AG08395 (cell line): ENCODE data around the gene OR5K3.
"Not testable (repeated sequence)": the region's sequence is repeated elsewhere in the genome, so short reads cannot be mapped to it uniquely, and the experiment has no call there.

ENCODE experiments used
- DNase-seq: peaks from one replicate; pipeline ENCODE4 v3.0.0; 2012; ENCODE audit warnings: mixed read lengths, low spot score

The OR5K3 gene, protein sequence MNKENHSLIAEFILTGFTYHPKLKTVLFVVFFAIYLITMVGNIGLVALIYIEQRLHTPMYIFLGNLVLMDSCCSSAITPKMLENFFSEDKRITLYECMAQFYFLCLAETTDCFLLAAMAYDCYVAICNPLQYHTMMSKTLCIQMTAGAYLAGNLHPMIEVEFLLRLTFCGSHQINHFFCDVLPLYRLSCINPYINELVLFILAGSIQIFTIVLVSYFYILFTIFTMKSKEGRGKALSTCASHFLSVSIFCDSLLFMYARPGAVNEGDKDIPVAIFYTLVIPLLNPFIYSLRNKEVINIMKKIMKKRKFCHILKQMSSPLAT

DNA sequence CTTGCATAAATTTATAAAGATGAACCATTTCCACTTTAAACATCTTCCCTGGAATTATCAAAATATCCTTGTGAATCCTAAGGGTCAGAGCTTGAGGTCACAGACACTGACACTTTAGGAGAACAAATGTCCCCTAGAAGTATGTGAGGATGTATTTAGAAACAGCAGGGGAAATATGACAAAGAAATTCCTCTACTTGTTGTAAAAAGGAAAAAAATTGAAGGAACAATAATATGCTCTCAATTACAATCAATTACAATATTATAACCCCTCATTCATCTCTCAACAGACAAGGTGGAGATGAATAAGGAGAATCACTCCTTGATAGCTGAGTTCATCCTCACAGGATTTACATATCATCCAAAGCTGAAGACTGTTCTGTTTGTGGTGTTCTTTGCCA is at the start of gene OR5K3:
Gene OR5K3 (plus strand): TSS at position 301 of the 400 bp plus-strand sequence. CDS start 0 bp downstream, at position 301.
- no peak for DNase-seq

DNA sequence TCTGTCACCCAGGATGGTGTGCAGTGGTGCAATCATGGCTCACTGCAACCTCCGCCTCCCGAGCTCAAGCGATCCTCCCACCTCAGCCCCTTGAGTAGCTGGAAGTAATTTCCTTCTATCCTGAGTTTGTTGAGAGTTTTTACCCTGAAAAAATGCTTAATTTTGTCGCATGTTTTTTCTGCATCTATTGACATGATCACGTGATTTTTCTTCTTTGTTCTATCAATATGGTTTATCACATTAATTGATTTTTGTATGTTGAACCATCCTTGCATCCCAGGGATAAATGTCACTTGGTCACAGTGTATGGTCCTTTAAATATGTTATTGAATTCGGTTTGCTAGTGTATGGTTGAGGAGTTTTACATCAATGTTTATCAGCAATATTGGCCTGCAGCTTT is 48.7 kb upstream of the OR5K3 start:
- DNase-seq, result no peak

DNA sequence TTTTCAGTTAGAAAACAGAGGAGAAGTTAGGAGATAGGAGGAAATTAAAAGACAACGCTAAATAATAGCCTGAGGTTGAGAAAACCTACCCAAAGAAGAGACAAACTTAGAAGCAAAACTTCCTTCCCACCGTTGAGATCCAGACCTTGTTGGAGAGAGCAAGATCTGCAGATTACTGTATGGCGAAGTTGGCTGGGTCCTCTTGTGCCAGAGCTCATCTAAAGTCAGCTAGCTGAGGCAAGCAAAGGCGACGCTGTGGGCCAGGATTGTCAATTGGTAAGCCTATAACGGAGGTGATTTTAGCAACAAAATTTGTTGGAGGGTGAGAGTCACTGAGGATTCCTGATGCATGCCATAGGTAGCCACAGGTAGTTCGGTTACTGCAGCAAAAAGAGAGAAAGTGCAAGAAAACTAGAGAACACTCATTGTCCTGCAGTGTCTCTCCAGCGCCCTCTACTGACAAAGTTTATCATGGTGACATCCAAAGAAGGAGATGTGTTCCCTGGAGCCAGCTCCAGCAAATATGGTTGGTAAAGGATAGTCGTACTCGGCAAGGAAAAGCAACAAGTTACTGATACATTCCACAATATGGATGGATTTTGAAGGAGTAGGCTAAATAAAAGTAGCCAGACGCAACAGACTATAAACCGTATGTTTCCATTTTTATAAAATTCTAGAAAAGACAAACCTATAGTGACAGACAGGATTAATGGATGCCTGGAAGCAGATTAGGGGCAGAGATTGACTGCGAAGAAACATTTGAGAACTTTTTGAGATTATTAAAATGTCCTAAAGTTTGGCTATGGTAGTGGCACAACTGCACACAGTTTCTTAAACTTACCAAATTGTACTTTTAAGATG is 46.6 kb upstream of the OR5K3 start:
- no peak for DNase-seq

DNA sequence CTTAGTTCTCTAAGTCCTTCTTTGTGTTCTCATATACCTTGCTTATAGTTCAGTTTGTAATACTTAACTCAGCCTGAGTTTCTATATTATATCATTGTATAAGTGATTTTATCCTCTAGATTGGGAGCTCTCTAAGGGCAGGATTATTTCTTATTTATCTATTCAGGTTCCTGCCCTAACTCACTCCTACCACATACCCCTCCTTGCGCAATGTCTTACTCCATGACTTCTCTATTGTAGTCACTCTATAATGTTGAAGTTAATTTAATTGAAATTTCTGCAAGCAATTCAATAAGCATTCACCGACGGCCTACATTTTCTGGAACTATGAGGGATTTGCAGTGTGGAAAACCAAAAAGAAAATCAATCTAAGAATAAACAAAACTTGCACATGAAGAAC is 40.4 kb upstream of the OR5K3 start:
- no peak for DNase-seq

DNA sequence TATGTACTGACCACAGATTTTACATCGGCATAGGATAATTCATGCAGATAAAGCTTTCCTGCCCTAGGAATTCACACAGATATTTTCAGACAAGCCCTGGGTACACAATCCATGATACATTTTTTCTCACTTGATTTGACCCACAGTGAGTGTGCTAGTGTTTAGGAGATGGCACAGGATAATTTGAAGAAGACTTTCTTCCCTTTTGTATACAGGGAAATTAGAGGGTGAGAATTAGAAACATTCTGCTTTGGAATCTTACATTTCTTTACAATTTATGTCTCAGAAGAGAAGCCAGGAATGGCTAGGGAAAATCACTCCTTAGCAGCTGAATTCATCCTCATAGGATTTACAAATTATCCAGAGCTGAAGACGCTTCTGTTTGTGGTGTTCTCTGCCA is 36.9 kb upstream of the OR5K3 start, which contains the start of gene OR5K4:
Gene OR5K4 (plus strand): TSS at position 301 of the 400 bp plus-strand sequence. CDS start 0 bp downstream, at position 301.
- DNase-seq, result no peak

DNA sequence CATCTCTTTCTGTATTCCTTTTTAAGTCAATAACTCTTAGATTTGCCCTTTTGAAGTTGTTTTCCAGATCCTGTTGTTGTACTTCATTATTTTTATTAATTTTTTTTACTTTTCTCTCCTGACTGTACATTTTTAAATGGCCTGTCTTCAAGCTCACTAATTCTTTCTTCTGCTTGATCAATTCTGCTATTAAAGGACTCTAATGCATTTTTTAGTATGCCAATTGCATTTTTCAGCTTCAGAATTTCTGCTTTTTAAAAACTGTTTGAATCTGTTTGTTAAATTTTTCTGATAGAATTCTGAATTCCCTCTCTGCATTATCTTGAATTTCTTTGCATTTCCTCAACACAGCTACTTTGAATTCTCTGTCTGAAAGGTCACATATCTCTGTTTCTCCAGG is 31.2 kb upstream of the OR5K3 start:
- DNase-seq, result no peak

DNA sequence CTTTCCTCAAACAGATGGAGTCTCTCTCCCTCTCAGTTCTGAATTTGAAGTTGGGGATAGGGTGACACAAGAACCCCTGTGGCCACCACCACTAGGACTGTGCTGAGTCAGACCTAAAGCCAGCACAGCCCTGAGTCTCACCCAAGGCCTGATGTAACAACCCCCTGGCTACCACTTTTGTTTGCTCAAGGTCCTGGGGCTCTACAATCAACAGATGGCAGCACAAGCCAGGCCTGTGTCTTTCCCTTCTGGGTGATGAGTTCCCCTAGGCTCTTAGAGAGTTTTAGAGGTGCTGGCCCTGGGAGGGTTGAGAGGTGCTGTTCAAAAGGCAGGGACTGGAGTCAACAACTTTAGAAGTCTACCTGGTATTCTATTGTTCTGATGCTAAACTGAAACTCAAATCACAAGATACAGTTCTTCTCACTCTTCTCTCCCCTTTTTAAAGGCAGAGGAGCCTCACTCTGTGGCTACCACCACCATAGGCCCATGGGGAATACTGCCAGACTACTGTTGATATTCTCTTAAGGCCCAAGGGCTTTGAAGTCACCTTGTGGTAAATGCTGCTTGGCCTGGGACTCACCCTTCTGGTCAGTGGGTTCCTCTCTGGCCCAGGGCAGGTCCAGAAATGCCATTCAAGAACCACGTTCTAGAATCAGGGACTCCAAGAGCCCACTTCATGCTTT is 30.3 kb upstream of the OR5K3 start:
- no peak for DNase-seq

DNA sequence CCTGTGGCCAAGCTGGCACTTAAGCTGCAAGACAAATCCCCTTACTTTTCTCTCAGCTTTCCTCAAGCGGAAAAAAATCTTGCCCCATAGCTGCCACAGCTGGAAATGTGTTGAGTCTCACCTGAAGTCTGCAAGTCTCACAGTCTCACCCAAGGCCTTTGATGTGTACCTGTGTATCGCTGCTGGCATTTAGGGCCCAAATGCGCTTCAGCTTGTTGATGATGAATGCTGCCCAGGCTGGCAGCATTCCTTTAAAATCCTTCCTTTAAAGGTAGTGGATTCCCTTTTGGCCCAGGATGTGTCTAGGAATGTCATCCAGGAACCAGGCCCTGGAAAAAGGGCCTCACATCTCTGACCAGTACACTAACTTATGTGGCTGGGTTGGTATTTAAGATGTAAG is 29.8 kb upstream of the OR5K3 start:
- no peak for DNase-seq

DNA sequence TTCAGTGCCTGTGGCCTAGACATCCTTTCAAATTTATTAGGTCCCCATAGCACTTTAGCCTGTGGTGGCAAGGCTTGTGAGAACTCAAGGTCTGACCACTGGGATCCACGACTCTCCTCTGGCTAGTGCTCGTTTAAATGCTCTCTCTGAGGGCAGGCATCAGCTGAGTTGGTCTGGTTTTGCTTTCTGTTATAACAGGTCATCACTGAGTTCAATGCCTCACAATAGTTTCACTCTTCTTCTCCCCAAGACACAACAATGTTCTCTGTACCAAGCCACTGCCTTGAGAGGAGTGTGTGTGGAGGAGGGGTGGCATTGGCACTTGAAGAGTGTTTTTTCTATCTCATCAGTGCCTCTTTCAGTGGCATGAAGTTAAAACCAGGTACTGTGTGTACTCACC is 29.2 kb upstream of the OR5K3 start:
- DNase-seq, result no peak

DNA sequence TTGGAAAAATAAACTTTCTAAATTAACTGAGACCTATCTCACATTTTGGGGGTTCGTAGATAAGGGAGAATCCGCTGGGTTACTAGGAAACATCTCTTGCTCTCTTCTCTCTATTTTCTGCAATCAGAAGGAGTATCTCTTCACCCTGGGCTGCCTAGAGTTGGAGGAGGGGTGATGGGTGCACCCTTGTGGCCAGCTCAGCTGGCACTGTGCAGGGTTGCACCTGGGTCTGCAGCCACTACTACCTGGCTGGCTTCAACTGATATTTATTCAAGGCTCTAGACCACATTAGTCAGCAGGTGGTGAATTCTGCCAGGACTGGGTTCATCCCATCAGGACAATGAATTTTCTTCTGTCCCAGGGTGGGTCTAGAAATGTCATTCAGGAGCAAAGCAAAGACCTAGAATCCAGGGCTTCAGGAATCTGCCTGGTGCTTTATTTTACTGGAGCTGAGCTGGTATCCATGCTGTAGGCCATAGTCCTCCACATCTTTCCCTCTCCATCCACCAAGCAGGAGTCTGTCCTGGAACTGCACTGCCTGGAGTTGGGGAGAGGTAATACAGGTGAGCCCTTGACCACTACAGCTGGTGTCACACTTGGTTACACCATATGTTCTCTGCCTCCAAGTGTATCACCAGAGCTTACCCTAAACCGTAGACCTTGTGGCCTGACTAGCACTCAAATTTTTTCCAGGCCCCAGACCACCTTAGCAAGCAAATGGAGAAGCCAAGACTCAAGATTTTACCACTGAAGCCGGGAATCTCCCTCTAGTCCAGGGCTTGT is 22.8 kb upstream of the OR5K3 start:
- DNase-seq, result no peak

DNA sequence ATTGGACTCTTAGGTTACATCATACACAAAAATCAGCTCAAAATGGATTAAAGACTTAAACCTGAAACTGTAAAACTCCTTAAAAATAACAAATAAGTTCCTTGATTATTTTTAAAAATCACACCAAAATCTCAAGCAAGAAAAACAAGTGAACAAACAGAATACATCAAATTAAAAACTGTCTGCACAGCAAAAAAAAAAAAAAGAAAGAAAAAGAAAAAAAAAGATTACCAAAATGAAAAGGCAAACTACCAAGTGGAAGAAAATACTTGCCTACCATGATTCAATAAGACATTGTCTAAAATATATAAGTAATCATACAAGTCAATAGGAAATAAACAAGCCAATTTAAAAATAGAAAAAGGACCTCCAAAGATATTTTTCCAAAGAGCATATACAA is 19.3 kb upstream of the OR5K3 start:
- DNase-seq, result no peak

DNA sequence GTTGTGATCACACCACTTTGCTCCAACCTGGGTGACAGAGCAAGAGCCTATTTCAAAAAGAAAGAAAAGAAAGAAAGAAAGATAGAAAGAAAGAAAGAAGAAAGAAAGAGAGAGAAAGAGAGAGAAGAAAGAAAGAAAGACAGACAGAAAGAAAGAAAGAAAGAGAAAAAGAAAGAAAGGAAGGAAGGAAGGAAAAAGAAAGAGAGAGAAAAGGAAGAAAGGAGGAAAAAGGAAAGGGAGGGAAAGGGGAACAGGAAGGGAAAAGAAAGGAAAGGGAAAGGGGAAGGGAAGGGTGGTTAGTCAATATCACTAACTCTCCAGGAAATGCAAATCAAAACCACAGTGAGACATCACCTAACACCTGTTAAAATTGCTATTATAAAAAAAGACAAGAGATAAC is 18.6 kb upstream of the OR5K3 start:
- DNase-seq, result no peak

DNA sequence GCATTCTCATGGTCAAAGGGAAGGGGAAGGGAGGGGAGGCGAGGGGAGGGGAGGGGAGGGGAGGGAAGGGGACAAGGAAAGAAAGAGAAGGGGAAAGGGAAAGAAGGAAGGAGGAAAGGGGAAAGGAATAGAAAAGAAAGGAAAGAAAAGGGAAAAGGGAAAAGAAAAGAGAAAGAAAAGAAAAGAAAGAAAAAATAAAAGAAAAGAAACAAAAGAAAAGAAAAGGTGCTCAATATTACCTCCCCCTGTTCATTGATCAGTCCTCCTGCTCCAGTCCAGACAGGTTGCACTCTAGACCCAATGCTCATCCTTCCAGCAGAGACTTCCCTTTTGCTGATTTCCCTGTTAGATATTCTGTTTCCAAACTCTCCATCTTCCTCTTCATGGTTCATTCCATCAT is 18.0 kb upstream of the OR5K3 start:
- DNase-seq, result no peak

DNA sequence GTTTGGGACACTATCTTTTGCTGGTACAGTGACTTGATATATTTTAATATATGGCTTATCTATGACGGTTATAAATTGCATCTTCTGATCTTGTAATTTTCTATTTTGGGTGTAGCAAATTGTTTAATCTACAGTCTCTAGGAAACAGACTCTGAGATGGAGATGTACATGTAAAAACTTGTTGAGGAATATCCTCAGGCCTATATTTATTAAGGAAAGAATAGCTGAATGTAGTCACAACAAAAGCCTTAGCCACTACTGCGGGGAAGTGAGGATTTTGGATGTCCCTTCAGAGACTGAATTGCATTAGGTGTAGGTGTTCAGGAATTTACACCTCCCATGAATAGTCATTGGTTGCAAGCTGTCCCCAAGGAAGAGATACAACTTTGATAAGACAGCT is 13.8 kb upstream of the OR5K3 start:
- no peak for DNase-seq

DNA sequence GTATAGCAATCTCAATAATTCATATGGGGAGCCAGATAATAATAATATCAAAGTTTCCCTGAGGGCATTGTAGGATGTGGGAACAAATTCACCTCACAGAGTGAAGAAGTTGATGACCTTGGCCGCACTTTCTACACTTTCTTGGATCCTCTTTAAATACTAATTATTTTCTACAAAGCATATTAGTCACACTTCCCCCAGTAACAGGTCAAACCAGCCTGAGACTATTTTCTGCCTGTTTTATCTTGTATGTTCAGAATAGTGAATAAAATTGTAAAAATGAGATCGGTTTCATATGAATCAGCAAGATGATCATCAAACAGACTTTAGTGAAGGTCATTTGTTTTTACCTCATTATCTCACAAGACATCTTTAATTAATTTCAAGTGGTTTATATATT is 2.3 kb upstream of the OR5K3 start:
- no peak for DNase-seq

DNA sequence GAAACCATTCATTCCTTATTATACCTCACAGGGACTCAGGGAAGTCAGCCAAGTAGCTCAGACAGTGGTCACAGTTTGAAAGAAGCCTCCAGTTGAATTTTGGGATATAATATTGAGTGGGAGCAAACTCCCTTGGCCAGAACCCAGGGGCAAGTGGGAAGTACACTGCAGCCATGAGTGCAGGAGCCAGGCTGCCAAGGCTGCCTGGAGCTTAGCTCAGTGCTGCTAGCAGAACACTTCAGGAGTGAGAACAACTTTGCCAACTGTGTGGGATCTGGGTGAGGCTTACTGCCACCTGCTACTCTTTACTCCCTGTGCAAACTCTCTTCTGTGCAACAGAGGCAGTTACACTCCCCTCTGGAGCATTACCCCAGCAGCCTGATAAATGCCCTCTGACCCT is 4.6 kb downstream of the OR5K3 start:
- DNase-seq, result no peak

DNA sequence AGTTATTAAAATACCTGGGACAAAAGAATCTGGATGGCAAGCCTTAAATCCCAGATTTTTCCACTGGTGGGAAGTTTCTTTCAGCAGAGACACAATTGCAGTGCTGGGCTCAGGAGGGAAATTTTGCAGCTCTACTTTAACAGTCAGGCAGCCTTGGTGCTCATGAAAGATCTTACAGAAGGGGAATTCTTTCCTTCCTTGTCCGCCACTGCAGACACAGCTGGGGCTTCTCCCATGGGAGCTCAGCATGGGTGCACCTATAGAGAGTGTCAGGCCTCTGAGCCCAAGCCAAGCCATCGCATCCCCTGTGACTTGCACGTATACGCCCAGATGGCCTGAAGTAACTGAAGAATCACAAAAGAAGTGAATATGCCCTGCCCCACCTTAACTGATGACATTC is 6.0 kb downstream of the OR5K3 start:
- DNase-seq, result not testable (repeated sequence)

DNA sequence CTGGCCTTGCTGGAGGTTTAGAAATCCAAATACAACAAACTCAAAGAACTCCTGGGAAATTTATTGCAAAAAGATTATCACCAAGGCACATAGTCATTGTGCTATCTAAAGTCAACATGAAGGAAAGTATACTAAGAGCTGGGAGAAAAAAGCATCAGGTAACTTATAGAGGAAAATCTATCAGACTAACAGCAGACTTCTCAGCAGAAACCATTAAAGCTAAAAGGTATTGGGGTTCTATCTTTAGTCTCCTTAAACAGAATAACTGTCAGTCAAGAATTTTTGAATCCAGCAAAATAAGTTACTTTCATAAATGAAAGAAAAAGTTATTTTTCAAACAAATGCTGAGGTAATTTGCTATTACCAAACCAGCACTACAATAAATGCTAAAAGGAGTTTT is 8.0 kb downstream of the OR5K3 start:
- no peak for DNase-seq

DNA sequence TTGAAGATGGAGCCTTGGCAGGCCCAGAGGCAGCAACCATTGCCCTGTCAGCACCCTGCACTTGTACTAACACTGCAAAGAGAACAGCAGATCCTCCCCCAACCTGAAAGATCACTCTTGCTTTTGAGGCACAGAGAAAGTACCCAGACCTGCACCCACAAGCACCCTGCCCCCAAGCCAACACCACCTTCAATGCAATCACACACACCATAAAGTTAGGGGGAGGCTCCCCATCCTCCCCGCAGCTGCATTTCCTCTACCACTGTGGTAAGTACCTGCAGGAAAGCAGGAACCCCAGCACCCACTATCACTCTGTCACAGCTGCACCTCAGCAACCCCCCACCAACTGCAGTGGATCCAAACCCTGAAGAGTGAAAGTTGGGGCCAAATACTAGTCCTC is 12.0 kb downstream of the OR5K3 start:
- no peak for DNase-seq

DNA sequence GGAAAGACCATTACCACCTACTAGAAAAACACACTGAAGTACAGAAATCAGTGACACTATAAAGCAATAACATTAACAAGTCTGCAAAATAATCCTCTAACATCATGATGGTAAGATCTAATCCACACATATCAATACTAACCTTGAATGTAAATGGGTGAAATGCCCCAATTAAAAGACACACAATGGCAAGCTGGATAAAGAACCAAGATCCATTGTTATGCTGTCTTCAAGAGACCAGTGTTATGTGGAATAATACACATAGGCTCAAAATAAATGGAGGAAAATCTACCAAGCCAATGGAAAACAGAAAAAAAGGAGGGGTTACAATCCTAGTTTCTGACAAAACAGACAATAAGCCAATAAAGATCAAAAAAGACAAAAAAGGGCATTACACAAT is 13.5 kb downstream of the OR5K3 start:
- no peak for DNase-seq

DNA sequence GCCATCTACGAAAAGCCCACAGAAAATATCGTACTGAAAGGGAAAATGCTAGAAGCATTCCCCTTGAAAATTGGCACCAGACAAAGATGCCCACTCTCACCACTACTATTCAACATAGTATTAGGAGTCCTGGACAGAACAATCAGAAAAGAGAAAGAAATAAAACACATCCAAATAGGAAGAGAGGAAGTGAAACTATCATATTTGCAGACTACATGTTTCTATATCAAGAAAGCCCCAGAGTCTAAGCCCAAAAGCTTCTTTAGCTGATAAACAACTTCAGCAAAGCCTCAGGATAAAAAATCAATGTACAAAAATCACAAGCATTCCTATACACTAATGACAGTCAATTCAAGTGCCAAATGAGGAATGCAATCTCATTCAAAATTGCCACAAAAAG is 15.6 kb downstream of the OR5K3 start:
- DNase-seq, result no peak

DNA sequence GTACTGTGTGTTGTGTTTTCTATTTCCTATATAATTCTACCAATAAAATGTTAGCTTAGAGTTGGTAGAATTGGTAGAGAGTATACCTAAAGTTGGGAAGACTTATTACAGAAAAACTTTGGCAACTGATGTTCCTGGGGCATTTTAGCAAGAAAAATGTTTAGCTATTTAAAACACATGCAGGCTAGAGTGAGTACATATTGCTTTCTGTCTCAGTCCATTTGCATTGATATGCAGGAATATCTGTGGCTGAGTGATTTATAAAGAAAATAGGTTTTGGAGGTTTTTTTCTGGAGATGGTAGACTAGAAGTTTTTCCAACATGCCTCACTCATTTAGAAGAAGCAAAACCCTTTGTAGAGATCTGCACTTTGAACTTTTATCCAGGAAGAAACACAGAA is 42.1 kb downstream of the OR5K3 start:
- no peak for DNase-seq
